Endothelial cell (in vitro differentiated cells): Measurements from ENCODE around the gene AHDC1. TPM values are rescaled to one million over a fixed set of nuclear protein-coding genes. Genes with fewer than 3 reads are reported as not detected.

Source experiments
- DNase-seq: peaks from one replicate; pipeline ENCODE4 v3.0.0; 2021; ENCODE audit warnings: low spot score
- H3K27ac Mint-ChIP-seq: one replicate; pipeline ENCODE4 v1.8.0; 2021; ENCODE audit warnings: mixed read lengths, inconsistent platforms; ENCODE audit not compliant: unreplicated experiment
- H3K27me3 Mint-ChIP-seq: one replicate; pipeline ENCODE4 v1.8.0; 2021; ENCODE audit warnings: mild to moderate bottlenecking, moderate library complexity, mixed read lengths, inconsistent platforms; ENCODE audit not compliant: unreplicated experiment
- H3K36me3 Mint-ChIP-seq: one replicate; pipeline ENCODE4 v1.8.0; 2021; ENCODE audit warnings: mild to moderate bottlenecking, low read depth, mixed read lengths, inconsistent platforms; ENCODE audit not compliant: unreplicated experiment
- H3K4me1 Mint-ChIP-seq: one replicate; pipeline ENCODE4 v1.8.0; 2021; ENCODE audit warnings: mild to moderate bottlenecking, mixed read lengths, inconsistent platforms; ENCODE audit not compliant: unreplicated experiment
- H3K4me3 Mint-ChIP-seq: one replicate; pipeline ENCODE4 v1.8.0; 2021; ENCODE audit warnings: mild to moderate bottlenecking, mixed read lengths, inconsistent platforms; ENCODE audit not compliant: unreplicated experiment
- H3K9me3 Mint-ChIP-seq: one replicate; pipeline ENCODE4 v1.8.0; 2021; ENCODE audit warnings: mixed read lengths, inconsistent platforms; ENCODE audit not compliant: unreplicated experiment
- CTCF ChIP-seq: fragments of 200-600 bp; sonication (generic); IDR thresholded peaks from one replicate; pipeline ENCODE4 v1.5.0; 2021; ENCODE audit warnings: antibody characterized with exemption; ENCODE audit not compliant: unreplicated experiment
- total RNA-seq: library from RNA; stranded (reverse); fragmentation: NEBNext Ultra II Directional; extraction: Animal tissue kit (Norgen Biotek cat#: 25700); gene quantifications from one replicate; pipeline ENCODE4 v1.2.1, GENCODE V29; 2021; ENCODE audit not compliant: unreplicated experiment

The AHDC1 gene
- total RNA-seq, 1 donor from 2014 or later = 48.0 TPM

DNA sequence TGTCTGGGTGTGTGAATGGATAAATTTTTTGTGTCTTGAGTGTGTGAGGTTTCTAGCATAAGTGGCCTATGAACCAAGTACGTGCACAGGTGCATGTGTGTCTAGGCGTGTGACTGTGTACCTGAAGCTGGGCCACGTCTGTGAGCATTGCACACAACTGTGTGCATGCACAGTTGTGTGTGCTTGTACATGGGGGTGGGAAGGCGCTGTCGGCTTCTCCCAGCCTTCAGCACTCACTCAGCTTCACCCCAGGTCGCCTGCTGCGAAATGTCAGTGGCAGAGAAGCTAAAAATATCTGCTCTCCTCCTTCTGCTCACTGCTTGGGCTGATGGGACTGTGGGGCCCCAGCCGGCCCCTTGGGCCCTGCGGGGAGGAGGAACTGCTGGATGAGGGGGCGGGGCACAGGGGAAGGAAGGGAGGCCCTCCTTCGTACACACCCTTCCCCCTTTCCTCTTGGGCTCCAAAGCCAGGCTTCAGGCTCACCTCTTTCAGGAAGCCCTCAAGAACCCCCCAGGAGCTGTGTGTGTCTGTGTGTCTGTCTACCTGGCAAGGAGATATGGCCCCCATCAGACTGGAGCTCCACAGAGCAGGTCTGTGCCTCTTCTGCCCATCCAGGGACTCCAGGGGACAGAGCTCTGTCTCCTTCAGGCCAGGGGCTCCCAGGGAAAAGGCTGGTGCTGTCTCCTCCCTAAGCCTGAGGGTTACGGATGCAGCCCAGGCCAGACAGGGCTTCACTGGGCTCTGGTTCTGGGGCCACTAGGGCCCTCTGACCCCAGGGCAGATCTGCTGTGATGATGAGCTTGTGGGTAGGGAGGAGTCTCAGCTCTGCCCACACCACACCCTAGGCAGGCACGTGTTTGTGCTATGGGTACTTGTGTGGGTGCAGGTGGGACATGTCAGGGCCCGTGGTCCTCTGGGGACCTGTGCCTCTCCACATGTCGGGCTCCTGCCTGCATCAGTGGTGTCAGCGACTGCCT lies 78.4 kb downstream of the AHDC1 start:
- Mint-ChIP-seq H3K9me3 (no peaks in the 10 kb centered on the region), H3K27ac (peak overlapping the region; percentile 28), H3K36me3 (peaks cover 12% of the 10 kb centered on the region), H3K27me3 (peaks cover 26% of the 10 kb centered on the region), H3K4me1 (peaks cover 61% of the 10 kb centered on the region), H3K4me3 (peak overlapping the region; percentile 59)
- TF ChIP-seq CTCF = no peak
- no peak for DNase-seq

- Mint-ChIP-seq H3K27ac (no peak overlapping the region), H3K36me3 (peaks cover 11% of the 10 kb centered on the region), H3K4me1 (peaks cover 54% of the 10 kb centered on the region), H3K9me3 (no peaks in the 10 kb centered on the region), H3K27me3 (peaks cover 19% of the 10 kb centered on the region), H3K4me3 (no peak overlapping the region)
- no peak for TF ChIP-seq CTCF
- DNase-seq = no peak
Measured at GRCh38 chr1:27523337-27524020, 80.5 kb downstream of the AHDC1 start.

- peaks cover 11% of the 10 kb centered on the region for H3K36me3 Mint-ChIP-seq
Measured at GRCh38 chr1:27522432-27523336, 81.3 kb downstream of the AHDC1 start.

GRCh38 chr1:27521861-27522431 lies 82.0 kb downstream of the AHDC1 start:
- Mint-ChIP-seq H3K4me3 (peak overlapping the region; percentile 82), H3K27me3 (peaks cover 20% of the 10 kb centered on the region), H3K9me3 (no peaks in the 10 kb centered on the region), H3K4me1 (peaks cover 60% of the 10 kb centered on the region), H3K27ac (peak overlapping the region; percentile 19), H3K36me3 (peaks cover 11% of the 10 kb centered on the region)
- no peak for TF ChIP-seq CTCF
- DNase-seq = no peak

More at GRCh38 chr1:27522432-27523336, 81.3 kb downstream of the AHDC1 start:
- Mint-ChIP-seq H3K27ac (no peak overlapping the region), H3K4me3 (peak overlapping the region; percentile 43), H3K4me1 (peaks cover 56% of the 10 kb centered on the region), H3K27me3 (peaks cover 18% of the 10 kb centered on the region), H3K9me3 (no peaks in the 10 kb centered on the region)
- DNase-seq = peak; percentile 33
- TF ChIP-seq CTCF = no peak
